ENCODE measurements around the gene RALGAPA1.
"Not testable (repeated sequence)": the region's sequence is repeated elsewhere in the genome, so short reads cannot be mapped to it uniquely, and the experiment has no call there.

The RALGAPA1 gene

DNA sequence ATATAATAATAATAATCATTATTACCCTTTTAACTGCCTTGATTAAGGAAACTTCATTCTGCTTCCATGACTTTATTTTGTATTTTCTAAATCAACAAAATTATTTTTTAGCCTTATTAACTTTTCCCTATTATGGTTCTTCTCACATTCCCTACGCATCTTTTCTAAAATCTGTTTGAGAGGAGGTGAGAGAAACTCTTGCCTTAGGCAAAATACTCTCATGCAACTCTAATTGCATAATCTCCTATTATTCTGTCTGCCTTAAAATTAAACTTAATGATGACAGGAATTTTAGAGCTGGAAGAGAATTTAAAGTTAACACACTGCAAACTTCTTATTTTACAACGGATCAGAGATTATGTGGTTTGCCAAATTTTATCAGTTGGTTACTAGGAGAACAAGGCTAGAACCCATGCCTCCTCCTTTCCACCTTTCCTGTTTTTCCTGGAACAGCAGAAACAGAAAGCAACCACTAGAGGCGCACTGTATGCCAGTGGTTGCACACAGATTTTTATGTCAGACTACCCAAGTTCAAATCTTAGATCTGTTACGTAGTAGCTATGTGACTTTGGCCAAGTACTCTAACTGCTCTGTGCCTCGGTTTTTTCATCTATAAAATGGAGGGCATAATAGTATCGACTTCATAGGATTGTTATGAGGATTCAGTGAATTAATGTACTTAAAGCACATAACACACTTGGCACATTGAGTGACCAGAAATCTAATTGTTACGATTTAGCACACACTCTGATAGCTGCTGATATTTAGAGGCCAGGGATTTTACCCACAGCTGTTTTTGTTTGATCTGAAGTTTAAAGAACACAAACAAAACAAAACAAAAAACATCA, 12.7 kb upstream of the RALGAPA1 start:
- DNase-seq: no peak

DNA sequence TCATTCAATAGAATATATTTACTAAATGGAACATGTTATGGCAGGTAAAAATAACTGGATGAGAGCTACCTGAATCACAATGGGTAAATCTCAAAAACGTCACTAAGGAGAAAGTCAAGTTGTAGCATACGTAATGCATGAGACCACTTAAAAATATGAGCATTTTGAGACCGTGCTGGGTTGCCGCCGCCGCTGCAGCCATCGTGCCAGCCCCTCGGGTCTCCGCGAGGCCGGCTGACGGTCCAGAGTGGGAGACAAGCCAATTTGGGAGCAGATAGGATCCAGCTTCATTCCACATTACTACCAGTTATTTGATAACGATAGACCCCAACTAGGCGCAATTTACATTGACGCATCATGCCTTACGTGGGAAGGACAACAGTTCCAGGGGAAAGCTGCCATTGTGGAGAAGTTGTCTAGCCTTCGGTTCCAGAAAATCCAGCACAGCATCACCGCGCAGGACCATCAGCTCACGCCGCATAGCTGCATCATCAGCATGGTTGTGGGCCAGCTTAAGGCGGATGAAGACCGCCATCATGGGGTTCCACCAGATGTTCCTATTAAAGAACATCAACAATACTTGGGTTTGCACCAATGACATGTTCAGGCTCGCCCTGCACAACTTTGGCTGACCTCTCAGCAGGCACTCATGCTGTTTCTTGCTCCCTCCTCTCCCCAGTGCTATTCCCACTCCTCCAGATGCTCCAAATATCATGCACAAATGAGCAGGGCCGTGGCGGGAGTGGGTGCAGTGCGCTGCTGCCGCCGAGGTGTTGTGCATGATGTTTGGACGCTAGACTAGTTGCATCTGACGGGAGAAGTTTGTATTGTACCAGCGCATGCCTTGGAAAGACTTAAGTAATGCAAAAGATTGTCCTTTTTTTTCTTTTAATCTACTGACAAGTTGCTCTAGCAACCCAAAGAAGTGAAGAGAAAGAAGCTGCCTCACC, 10.8 kb upstream of the RALGAPA1 start:
- DNase-seq: no peak

DNA sequence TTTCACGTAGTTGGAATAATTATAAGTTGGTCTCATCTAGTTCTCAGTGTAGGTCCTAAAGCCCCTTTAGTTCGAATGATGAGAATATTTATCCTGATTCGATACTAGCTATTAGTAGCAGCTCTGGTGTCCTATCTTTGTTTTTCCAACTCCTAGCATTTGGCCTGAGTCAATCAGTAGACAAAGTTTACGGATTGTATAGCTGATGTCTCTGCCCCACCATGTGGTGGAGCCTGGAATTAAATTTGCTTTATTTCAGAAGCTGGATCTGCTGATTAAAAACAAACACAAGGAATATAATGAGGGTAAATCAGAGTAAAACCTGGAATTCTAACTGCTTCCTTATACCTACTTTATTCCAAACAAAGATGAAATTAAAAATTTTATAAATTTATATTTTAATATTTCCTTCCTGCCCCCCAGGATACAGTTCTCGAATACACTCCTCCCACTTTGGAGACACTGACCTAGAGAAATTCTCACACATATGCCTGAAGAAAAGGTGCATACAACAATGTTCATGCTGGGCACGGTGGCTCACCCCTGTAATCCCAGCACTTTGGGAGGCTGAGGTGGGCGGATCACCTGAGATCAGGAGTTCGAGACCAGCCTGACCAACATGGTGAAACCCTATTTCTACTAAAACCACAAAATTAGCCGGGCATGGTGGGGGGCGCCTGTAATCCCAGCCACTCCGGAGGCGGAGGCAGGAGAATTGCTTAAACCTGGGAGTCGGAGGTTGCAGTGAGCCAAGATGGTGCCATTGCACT, 9.4 kb upstream of the RALGAPA1 start:
- DNase-seq: no peak

DNA sequence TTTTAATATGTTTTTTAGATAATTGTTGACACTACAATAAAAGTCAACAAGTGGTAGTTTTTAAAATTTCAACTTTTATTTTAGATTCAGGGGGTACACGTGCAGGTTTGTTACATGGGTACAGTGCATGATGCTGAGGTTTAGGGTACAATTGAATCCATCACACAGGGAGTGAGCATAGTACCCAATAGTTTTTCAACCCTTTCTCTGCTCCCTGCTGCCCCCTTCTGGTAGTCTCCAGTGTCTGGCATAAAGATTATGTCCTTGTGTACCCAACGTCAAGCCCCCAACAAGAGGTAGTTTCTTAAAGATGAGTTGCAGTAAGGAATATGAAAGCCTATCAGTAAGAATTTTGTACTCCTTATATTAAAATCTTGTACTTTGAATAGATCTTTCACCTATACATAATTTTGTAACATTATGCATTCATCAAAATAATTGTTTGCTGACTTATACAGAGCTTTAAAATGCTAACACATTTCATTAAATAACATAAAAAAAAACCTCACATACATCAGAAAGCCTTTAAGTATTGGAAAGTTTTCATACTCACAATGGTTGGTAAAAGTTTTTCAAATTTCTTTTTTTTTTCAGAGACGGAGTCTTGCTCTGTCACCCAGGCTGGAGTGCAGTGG, 5.4 kb upstream of the RALGAPA1 start:
- peak; percentile 65 to 75 for DNase-seq

DNA sequence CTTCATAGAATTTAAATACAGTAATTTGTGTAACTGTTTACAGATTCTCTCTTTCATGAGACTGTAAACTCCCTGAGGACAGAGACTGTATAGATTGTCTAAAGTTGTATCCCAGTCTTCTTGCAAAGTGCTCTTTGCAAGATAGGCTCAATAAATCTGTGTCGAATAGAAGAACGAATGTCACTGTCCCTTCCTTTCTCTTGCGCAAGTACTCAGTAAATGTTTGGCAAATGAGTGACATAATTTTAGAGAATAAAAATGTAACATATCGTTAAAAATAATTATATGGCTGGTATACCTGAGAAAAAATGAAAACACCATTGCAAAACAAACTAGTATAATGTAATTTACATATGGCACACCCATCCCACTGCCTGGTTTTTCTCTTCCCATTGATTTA, 1.9 kb upstream of the RALGAPA1 start:
- no peak for DNase-seq

DNA sequence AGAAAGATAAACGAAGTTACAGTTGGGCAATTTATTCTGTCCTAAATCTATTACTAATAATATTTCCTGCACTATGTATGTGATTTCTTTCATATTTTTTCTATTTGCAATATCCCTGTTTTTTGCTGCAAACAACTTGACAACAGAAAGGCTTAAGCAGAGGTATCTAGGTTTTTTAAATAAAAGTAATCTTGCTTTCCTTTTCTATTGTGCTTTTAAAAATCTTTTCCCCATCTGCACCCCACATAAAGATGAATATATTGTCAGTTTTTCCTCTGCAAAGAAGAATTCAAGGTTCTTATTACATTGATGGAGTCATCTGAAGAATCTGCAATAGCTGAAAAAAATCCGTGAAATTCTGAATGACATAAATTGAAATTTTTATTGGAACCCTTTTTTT, 502 bp upstream of the RALGAPA1 start:
- no peak for DNase-seq

DNA sequence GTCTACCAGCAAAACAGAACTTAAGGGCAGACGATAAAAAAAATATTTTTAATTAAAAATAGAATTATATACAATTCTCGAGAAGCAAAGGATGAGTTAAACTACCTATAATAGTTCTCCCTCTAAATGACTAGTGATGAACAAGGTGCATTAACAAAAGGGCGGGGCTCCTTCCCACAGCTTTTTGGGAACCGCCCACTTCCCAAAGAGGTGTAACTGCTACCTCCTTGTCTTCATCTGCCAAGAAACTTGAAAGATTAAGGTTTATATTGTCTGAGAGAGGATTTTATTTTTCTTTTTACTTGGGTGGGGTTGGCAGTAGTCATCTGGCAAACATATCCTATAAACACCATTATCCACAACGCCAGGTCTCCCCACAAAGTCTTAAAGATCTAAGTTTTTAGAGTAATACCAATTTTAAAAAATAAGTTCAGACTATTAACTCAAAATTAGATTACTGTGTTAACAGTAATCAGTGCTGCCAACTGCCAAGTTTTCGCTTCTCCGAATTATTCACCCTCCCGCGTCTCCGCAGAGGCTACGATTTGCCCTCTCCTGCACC, 938 bp downstream of the RALGAPA1 start:
- DNase-seq: peak in 1 of 2 experiments; percentile 35

DNA sequence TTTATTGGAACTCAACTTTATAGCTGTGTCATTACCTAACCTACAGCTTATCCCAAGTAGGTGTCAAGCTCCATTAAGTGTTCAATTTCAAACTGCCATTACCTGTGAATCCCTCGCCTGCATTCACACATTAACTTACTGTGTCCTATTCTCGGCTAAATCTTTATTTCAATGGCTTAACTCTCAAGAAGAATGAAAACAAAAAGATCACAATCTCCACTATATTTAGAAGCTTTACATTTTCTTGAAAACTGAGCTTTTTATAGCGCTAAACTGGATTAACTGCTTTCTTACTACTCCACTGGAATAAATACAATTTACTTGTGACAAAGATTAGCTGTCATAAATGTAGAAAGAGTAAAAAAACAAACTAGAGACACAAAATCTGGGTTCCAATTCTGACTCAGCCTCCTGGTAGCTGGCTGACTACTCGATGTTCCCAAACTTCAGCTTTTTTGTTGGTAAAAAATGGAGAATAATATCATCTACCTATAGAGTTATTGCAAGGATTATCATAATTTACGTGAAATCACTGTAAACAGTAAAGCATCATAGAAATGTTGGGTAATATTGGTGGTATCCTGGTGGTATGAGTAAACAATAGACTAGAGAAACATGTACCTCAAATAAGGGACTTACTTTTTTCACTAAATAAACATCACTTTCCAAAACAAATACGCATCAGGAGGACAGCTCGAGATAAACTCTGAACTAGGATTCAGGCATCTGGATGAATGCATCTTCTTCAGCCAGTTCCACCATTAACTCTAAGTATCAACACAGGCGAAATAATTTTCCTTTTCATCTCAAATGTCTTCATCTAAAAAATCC, 1.7 kb downstream of the RALGAPA1 start:
- DNase-seq: no peak

DNA sequence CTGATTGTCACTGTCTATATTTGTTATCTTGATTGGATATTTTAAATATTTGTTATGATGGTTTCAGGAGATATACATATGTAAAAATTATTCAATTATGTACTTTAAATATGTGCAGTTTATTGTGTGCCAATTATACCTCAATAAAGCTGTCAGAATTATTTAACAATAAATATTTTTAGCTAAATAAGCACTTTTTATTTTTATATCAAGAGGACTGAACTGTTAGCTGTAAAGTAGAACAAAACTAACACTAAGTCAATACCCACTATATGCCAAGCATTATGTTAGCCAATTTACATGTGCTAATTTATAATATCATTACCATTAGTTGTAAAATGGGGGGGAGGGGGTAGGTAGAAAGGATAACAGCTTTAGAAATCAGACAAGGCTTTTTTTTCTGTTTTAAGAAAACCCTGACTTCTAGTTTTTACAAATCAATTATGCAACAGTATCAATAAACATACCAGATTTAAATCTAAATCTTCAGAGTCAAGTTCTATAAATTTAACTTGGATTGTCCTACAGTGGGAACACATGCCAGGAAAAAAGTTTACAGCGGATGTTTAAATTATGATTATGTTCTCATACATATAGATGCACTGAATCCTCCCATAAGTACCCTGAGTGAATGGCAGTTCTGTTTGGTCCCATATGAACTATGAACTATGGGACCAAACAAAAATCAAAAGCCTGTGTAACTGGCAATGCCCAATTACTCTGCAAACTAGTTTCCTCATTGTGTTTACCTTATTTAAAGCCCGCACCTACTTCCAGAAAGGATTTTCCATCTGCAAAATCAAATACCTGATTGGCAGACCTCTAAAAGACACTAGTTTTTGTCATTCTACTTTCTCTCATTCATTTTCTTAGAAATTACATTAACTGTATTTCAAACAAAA, 2.8 kb downstream of the RALGAPA1 start:
- no peak for DNase-seq

DNA sequence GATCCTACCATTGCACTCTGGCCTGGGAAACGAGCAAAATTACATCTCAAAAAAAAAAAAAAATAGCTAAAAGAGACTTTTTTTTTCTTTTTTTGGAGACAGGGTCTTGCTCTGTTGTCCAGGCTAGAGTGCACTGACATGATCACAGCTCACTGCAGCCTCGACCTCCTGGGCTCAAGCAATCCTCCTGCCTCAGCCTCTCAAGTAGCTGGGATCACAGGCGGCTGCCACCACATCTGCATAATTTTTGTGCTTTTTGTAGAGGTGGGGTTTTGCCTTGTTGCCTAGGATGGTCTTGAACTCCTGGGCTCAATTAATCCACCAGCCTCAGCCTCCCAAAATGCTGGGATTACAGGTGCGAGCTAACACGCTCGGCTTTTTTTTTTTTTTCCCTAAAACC, 11.3 kb downstream of the RALGAPA1 start:
- DNase-seq: no peak

DNA sequence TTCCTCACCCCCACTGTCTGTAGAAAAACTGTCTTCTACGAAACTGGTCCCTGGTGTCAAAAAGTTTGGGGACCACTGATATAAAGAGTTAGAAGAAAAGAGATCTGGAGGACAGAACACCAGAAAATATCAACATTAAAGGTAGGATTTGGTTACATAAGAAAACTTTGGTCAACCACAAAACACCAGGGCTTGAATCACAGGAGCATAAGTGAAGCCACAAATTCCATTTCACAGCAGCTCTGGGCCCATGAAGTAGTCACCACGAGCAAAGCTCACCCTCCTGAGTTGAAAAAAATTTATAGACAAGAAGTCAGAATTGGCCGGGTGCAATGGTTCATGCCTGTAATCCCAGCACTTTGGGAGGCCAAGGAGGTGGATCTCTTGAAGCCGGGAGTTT, 19.4 kb downstream of the RALGAPA1 start:
- no peak for DNase-seq

DNA sequence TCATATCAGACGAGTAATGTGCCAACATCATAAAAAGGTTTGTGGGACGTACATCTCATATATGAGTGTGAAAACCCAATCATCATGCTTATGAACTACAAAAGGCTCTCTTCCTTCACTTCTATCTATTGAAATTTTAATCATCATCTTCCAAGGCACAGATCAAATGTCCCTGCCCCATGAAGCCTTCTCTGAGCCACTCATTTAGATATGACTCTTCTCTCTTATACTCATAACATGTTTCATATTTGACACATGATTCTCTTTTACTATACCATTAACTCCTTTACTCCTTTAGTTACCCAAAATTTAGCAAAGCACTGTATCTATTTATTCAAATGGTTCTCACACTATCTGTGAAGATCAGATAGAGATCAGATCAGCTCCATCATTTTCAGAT, 22.2 kb downstream of the RALGAPA1 start:
- no peak for DNase-seq

DNA sequence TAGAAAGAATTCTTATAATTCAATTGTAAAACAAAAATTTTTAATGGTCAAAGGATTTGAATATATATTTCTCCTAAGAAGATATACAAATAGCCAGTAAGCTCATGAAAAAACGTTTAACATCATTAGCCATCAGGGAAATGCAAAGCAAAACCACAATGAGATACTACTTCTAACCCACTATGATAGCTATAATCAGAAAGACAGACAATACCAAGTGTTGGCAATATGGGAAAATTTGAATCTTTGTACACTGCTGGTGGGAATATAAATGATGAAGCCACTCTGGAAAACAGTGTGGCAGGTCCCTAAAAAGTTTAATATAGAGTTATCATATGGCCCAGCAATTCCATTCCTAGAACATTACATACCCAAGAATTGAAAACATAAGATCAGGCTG, 25.4 kb downstream of the RALGAPA1 start:
- no peak for DNase-seq

DNA sequence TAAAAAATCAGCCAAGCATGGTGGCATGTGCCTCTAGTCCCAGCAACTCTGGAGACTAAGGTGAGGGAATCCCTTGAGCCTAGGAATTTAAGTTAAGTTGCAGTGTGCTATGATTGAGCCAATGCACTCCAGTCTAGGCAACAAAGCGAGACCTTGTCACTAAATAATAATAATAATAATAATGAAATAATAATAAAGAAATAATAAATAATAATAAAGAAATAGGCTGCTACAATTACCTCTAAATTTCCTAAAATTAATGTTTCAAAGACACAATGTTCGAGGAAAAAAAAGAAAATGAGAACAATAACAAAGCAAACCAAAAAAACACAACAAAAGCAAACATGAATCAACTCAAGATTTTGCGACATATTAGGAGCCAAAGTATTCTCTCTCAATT, 29.7 kb downstream of the RALGAPA1 start:
- DNase-seq: no peak

DNA sequence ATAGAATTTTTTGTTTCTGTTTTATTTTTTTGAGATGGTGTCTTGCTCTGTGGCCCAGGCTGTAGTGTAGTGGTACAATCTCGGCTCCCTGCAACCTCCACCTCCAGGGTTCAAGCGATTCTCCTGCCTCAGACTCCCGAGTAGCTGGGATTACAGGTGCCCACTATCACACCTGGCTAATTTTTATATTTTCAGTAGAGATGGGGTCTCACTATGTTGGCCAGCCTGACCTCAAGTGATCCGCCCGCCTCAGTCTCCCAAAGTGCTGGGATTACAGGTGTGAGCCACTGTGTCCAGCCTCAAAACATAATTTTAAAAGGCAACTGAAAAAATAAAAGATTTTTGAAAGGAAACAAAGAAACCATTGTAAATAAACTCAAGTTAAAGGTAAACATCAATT, 31.5 kb downstream of the RALGAPA1 start:
- not testable (repeated sequence) for DNase-seq

DNA sequence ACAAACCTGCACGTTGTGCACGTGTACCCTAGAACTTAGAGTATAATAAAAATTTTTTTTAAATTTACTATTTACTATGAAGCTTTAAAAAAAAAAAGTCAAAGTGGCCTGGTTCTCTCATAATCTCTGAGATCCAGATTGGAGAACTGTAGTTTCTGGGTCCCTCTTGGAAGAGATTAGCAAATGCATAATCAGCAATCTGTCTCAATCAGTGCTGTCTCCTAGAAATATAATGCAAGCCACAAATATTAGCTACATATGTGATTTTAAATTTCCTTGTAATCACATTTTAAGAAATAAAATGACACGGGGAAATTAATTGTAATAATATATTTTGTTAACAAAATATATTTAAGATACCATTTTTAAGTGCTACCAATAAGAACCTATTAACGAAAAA, 32.3 kb downstream of the RALGAPA1 start:
- no peak for DNase-seq

DNA sequence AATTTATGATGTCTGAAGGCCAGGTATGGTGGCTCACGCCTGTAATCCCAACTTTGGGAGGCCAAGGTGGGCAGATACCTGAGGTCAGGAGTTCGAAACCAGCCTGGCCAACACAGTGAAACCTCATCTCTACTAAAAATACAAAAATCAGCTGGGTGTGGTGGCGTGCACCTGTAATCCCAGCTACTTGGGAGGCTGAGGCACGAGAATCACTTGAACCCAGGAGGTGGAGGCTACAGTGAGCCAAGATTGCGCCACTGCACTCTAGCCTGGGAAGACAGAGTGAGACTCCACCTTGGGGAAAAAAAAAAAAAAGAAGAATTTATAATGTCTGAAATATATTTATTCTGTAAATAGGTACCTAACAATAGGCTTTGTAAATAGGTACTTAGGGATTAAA, 33.0 kb downstream of the RALGAPA1 start:
- DNase-seq: not testable (repeated sequence)

DNA sequence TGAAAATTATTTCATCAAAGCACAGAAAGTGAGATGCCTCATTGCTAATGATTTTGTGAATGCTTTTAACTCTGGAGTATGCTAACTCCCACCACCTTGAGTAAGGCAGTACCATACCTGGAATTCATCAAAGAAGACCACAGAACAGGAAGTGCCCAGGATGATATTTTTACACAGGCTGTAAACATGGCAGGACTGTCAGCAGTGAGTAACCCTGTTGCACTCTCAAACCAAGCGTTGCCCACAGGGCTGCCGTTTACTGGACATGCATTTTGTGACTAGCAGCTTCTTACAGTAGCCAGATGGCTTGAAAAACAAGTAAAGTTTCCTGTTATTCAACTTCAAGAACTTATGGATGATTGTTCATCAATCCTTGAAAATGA, 42.4 kb downstream of the RALGAPA1 start:
- DNase-seq: no peak

DNA sequence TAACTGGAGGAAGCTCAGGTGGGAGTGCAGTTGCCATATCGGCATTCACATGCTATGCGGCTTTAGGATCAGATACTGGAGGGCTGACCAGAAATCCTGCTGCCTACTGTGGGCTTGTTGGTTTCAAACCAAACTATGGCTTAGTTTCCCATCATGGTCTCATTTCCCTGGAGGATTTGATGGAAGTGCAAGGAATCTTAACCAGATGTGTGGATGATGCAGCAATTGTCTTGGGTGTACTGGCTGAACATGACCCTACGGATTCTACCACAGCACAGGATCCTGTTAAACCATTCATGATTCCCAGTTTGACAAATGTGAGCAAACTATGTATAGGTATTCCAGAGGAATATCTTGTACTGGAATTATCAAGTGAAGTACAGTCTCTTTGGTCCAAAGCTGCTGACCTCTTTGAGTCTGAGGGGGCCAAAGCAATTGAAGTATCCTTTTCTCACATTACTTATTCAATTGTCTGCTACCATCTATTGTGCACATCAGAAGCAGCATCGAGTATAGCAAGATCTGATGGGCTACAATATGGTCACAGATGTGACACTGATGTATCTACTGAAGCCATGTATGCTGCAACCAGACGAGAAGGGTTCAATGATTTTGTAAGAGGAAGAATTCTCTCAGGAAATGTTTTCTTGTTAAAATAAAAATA, 42.9 kb downstream of the RALGAPA1 start:
- no peak for DNase-seq

DNA sequence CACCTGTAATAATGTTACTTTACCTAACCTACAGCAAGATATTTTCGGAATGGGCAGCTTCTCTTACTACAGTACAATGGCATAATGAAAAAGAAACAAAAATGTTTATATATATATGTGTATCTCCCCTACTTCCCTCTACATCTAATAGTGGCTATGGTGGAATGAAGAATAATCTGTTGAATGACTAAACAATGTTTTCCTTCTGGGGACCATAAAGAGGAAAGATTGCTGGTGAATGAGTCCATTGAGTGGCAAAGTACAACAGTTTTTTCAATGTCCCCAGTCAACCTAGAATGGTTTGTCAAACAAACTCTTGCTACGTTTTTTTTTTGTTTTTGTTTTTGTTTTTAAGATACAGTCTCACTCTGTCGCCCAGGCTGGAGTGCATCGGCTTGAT, 47.2 kb downstream of the RALGAPA1 start:
- DNase-seq: no peak

Data from stimulated activated CD4-positive, alpha-beta T cell treated with anti-CD3 and anti-CD28 coated beads, Interleukin-4, amount 100 ng/mL, for 4 hours (primary cell).